Measurements from ENCODE around the gene FGFR2.

- TF ChIP-seq, protein P1, sequence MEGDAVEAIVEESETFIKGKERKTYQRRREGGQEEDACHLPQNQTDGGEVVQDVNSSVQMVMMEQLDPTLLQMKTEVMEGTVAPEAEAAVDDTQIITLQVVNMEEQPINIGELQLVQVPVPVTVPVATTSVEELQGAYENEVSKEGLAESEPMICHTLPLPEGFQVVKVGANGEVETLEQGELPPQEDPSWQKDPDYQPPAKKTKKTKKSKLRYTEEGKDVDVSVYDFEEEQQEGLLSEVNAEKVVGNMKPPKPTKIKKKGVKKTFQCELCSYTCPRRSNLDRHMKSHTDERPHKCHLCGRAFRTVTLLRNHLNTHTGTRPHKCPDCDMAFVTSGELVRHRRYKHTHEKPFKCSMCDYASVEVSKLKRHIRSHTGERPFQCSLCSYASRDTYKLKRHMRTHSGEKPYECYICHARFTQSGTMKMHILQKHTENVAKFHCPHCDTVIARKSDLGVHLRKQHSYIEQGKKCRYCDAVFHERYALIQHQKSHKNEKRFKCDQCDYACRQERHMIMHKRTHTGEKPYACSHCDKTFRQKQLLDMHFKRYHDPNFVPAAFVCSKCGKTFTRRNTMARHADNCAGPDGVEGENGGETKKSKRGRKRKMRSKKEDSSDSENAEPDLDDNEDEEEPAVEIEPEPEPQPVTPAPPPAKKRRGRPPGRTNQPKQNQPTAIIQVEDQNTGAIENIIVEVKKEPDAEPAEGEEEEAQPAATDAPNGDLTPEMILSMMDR (IDR thresholded peaks at IDR 0.05; ENCODE audit: extremely low read depth in 1 of 2, insufficient read depth in 1 of 2, low read depth in 1 of 2, low read length in 2 of 2) = no peak
- TF ChIP-seq POLR2A (IDR thresholded peaks at IDR 0.05; ENCODE audit: low read depth, low read length) = no peak
- no peak for TF ChIP-seq EZH2 (IDR thresholded peaks at IDR 0.05; ENCODE audit: borderline replicate concordance, low read depth, low read length, severe bottlenecking)
- no peak for TF ChIP-seq FOS (IDR thresholded peaks at IDR 0.05; ENCODE audit: borderline replicate concordance, insufficient read depth, low read length)
Measured at GRCh38 chr10:121617176-121617575, 18.9 kb upstream of the FGFR2 start.
